Measurements from ENCODE around the gene BRD9.

- TF ChIP-seq CTCF (IDR thresholded peaks at IDR 0.05 in 4 of 5, conservative IDR thresholded peaks at IDR 0.05 in 1 of 5) (no peak), POLR2A (IDR thresholded peaks at IDR 0.05) (no peak)
Observed at GRCh38 chr5:883475-884181, 9.0 kb downstream of the BRD9 start.
